ENCODE data around the gene STAT3. TPM values are rescaled to one million over a fixed set of nuclear protein-coding genes. Genes with fewer than 3 reads are reported as not detected.

STAT3 gene
- total RNA-seq, 1 donor from 2014 or later, result 281 TPM

- no peak overlapping the region for H3K27ac Mint-ChIP-seq (ENCODE audit: unreplicated experiment)
Observed at GRCh38 chr17:42281571-42282096, 106.6 kb downstream of the STAT3 start.

GRCh38 chr17:42279776-42280630 lies 108.2 kb downstream of the STAT3 start:
- H3K4me3 Mint-ChIP-seq (ENCODE audit: unreplicated experiment), result no peak overlapping the region

More at GRCh38 chr17:42281571-42282096, 106.6 kb downstream of the STAT3 start:
- no peak for TF ChIP-seq CTCF (IDR thresholded peaks at IDR 0.05)
- peak; percentile 79 for DNase-seq (ENCODE audit: extremely low spot score, unreplicated experiment)
- no peaks in the 10 kb centered on the region for H3K9me3 Mint-ChIP-seq (ENCODE audit: unreplicated experiment)
- H3K4me1 Mint-ChIP-seq (ENCODE audit: unreplicated experiment), result peaks cover 30% of the 10 kb centered on the region
- no peaks in the 10 kb centered on the region for H3K36me3 Mint-ChIP-seq (ENCODE audit: unreplicated experiment)
- H3K27me3 Mint-ChIP-seq (ENCODE audit: unreplicated experiment), result no peaks in the 10 kb centered on the region
- no peak overlapping the region for H3K4me3 Mint-ChIP-seq (ENCODE audit: unreplicated experiment)

GRCh38 chr17:42277342-42277712 lies 110.9 kb downstream of the STAT3 start:
- Mint-ChIP-seq H3K4me1 (ENCODE audit: unreplicated experiment) (peaks cover 45% of the 10 kb centered on the region), H3K36me3 (ENCODE audit: unreplicated experiment) (no peaks in the 10 kb centered on the region), H3K4me3 (ENCODE audit: unreplicated experiment) (peak overlapping the region; percentile 73), H3K27me3 (ENCODE audit: unreplicated experiment) (no peaks in the 10 kb centered on the region), H3K27ac (ENCODE audit: unreplicated experiment) (peak overlapping the region; percentile 84), H3K9me3 (ENCODE audit: unreplicated experiment) (no peaks in the 10 kb centered on the region)
- no peak for DNase-seq (ENCODE audit: extremely low spot score, unreplicated experiment)
- no peak for TF ChIP-seq CTCF (IDR thresholded peaks at IDR 0.05)

More at GRCh38 chr17:42279776-42280630, 108.2 kb downstream of the STAT3 start:
- no peak for TF ChIP-seq CTCF (IDR thresholded peaks at IDR 0.05)
- Mint-ChIP-seq H3K36me3 (ENCODE audit: unreplicated experiment) (no peaks in the 10 kb centered on the region), H3K4me1 (ENCODE audit: unreplicated experiment) (peaks cover 31% of the 10 kb centered on the region), H3K27ac (ENCODE audit: unreplicated experiment) (no peak overlapping the region), H3K9me3 (ENCODE audit: unreplicated experiment) (no peaks in the 10 kb centered on the region), H3K27me3 (ENCODE audit: unreplicated experiment) (no peaks in the 10 kb centered on the region)
- no peak for DNase-seq (ENCODE audit: extremely low spot score, unreplicated experiment)

GRCh38 chr17:42276609-42277341 lies 111.5 kb downstream of the STAT3 start:
- no peaks in the 10 kb centered on the region for H3K27me3 Mint-ChIP-seq (ENCODE audit: unreplicated experiment)
- H3K9me3 Mint-ChIP-seq (ENCODE audit: unreplicated experiment), result no peaks in the 10 kb centered on the region
- peak overlapping the region; percentile 73 for H3K4me3 Mint-ChIP-seq (ENCODE audit: unreplicated experiment)
- no peak for TF ChIP-seq CTCF (IDR thresholded peaks at IDR 0.05)
- DNase-seq (ENCODE audit: extremely low spot score, unreplicated experiment), result peak; percentile 86
- H3K36me3 Mint-ChIP-seq (ENCODE audit: unreplicated experiment), result no peaks in the 10 kb centered on the region
- H3K4me1 Mint-ChIP-seq (ENCODE audit: unreplicated experiment), result peaks cover 45% of the 10 kb centered on the region
- peak overlapping the region; percentile 84 for H3K27ac Mint-ChIP-seq (ENCODE audit: unreplicated experiment)

- DNase-seq (ENCODE audit: extremely low spot score, unreplicated experiment), result no peak
- Mint-ChIP-seq H3K4me1 (ENCODE audit: unreplicated experiment) (peaks cover 45% of the 10 kb centered on the region), H3K36me3 (ENCODE audit: unreplicated experiment) (no peaks in the 10 kb centered on the region), H3K4me3 (ENCODE audit: unreplicated experiment) (peak within 1 kb of the TSS; percentile 91), H3K27me3 (ENCODE audit: unreplicated experiment) (no peaks in the 10 kb centered on the region), H3K27ac (ENCODE audit: unreplicated experiment) (peak within 1 kb of the TSS; percentile 92), H3K9me3 (ENCODE audit: unreplicated experiment) (no peaks in the 10 kb centered on the region)
- no peak for TF ChIP-seq CTCF (IDR thresholded peaks at IDR 0.05)
Observed at GRCh38 chr17:42276359-42276608, 112.0 kb downstream of the STAT3 start, which contains the start of gene STAT5B. Gene STAT5B, minus strand, starts transcription at chr17:42276391. Its CDS starts 44,264 bp downstream, at chr17:42232127.
